ENCODE data around the gene PRKX.

DNA sequence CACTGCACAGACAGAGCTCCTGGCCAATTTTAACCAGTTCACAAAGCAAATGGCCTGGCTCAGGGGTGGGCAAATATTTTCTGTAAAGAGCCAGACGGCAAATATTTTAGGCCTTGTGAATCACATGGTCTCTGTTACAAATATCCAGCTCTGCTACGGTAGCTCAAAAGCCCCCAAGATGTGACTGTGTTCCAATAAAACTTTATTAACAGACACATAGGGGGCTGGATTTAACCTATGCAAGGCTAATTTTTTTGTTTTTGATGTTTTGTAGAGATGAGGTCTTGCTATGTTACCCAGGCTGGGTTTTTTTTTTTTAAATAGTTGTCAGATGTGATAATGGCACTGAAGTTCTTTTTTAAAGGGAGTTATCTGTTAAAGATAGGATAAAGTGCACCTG is 65.4 kb downstream of the PRKX start:
- TF ChIP-seq POLR2A (IDR thresholded peaks at IDR 0.05) = no peak
- TF ChIP-seq, protein P1, sequence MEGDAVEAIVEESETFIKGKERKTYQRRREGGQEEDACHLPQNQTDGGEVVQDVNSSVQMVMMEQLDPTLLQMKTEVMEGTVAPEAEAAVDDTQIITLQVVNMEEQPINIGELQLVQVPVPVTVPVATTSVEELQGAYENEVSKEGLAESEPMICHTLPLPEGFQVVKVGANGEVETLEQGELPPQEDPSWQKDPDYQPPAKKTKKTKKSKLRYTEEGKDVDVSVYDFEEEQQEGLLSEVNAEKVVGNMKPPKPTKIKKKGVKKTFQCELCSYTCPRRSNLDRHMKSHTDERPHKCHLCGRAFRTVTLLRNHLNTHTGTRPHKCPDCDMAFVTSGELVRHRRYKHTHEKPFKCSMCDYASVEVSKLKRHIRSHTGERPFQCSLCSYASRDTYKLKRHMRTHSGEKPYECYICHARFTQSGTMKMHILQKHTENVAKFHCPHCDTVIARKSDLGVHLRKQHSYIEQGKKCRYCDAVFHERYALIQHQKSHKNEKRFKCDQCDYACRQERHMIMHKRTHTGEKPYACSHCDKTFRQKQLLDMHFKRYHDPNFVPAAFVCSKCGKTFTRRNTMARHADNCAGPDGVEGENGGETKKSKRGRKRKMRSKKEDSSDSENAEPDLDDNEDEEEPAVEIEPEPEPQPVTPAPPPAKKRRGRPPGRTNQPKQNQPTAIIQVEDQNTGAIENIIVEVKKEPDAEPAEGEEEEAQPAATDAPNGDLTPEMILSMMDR (IDR thresholded peaks at IDR 0.05) = no peak
